ENCODE measurements around the gene TMOD4. TPM values are rescaled to one million over a fixed set of nuclear protein-coding genes. Genes with fewer than 3 reads are reported as not detected.

Gene TMOD4
- total and polyA plus RNA-seq, 2 of the 13 experiments (the other 11 are each of a cell fraction or from before 2014, with no cell fraction given), result 0.66 TPM; not detected in 1

DNA sequence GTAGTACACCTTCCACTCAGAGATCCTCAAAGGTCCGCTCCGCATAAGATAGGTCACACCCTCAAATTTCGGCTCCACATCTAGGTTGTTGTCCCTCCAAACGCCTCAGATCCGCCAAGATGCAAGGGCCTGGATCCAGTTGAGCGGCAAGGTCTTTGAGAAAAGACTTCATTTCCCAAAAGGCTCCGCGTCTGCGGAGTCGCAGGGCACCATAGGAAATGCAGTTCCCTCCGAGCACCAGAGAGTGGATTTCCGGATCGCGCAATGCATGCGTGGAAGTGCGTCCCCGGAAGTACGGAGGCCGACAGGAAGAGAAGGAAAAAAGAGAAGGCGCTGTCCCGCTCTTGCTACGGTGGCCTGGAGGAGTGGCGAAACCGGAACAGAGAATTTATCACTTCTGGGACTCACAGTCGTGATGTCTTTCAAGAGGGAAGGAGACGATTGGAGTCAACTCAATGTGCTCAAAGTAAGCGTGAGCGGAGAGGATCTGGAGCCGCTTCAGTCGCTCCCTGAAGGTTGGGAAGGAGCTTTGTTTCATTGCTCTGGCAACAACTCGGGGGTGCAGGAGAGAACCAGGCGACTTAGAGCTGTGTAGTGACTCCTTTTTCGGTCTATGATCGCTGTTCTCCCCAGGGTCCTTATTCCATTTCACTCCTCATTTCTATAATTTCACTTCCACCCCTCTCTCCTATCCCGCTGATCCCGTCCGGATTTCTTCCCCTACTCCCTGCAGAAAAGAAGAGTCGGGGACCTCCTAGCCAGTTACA, 9.9 kb downstream of the TMOD4 start, which contains the start of the genes LYSMD1 and SCNM1 (continued):
- peak; percentile 94 for TF ChIP-seq ZNF639 (CRISPR knock-in tag; conservative IDR thresholded peaks at IDR 0.05)
- no peak for TF ChIP-seq HDAC6 (IDR thresholded peaks at IDR 0.05; ENCODE audit: low read depth, low read length)
- TF ChIP-seq ZBTB4 (CRISPR knock-in tag; IDR thresholded peaks at IDR 0.05; ENCODE audit: borderline replicate concordance), result no peak
- TF ChIP-seq, protein P1, sequence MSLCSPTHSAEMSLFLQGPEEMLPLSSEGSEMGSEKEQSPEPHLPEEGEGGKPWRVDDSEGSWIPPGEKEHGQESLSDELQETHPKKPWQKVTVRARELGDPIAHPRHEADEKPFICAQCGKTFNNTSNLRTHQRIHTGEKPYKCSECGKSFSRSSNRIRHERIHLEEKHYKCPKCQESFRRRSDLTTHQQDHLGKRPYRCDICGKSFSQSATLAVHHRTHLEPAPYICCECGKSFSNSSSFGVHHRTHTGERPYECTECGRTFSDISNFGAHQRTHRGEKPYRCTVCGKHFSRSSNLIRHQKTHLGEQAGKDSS (CRISPR knock-in tag; IDR thresholded peaks at IDR 0.05; ENCODE audit: borderline replicate concordance, low read depth), result 0 out of 2 replicates have a peak, but pooled peaks have one; percentile 26
- peak; percentile 88 for TF ChIP-seq E2F2 (CRISPR knock-in tag; IDR thresholded peaks at IDR 0.05; ENCODE audit: borderline replicate concordance)
- no peak for TF ChIP-seq BCLAF1 (IDR thresholded peaks at IDR 0.05)
- TF ChIP-seq ZNF180 (CRISPR knock-in tag; IDR thresholded peaks at IDR 0.05; ENCODE audit: borderline replicate concordance, low read depth), result no peak; the same call in 1 of the 2 replicates
- TF ChIP-seq MIXL1 (CRISPR knock-in tag; IDR thresholded peaks at IDR 0.05), result peak; percentile 67; the same call in 1 of the 2 replicates
- no peak for TF ChIP-seq RFX3 (CRISPR knock-in tag; IDR thresholded peaks at IDR 0.05)
- peak; percentile 48; the same call in 1 of the 2 replicates for TF ChIP-seq ZNF558 (CRISPR knock-in tag; IDR thresholded peaks at IDR 0.05; ENCODE audit: borderline replicate concordance)
- peak; percentile 98 for TF ChIP-seq ZNF362 (CRISPR knock-in tag; IDR thresholded peaks at IDR 0.05; ENCODE audit: borderline replicate concordance)
- TF ChIP-seq HNRNPH1 (optimal IDR thresholded peaks at IDR 0.05; ENCODE audit: low read depth, low read length), result no peak
- 0 out of 2 replicates have a peak, but pooled peaks have one; percentile 64 for TF ChIP-seq ZSCAN5A (CRISPR knock-in tag; IDR thresholded peaks at IDR 0.05; ENCODE audit: borderline replicate concordance)

Measured in HepG2 (cell line).